Stimulated activated CD8-positive, alpha-beta memory T cell treated with anti-CD3 and anti-CD28 coated beads, Interleukin-12 subunit alpha, Interleukin-12 subunit beta, amount 100 ng/mL, for 1 hour (primary cell): Measurements from ENCODE around the gene MMP24.

Source experiments
- DNase-seq: peaks from one replicate; pipeline ENCODE4 v3.0.0-alpha.2; 2020; ENCODE audit warnings: low read depth

Gene MMP24

GRCh38 chr20:35293303-35294292 lies 67.1 kb downstream of the MMP24 start:
- no peak for DNase-seq

GRCh38 chr20:35294293-35294685 lies 67.8 kb downstream of the MMP24 start:
- DNase-seq: no peak

GRCh38 chr20:35295058-35295457 lies 68.6 kb downstream of the MMP24 start:
- DNase-seq: no peak

GRCh38 chr20:35295674-35296073 lies 69.2 kb downstream of the MMP24 start:
- DNase-seq: no peak

GRCh38 chr20:35296101-35296554 lies 69.6 kb downstream of the MMP24 start:
- no peak for DNase-seq

- DNase-seq: no peak
Measured at GRCh38 chr20:35297155-35297554, 70.7 kb downstream of the MMP24 start.

- DNase-seq: no peak
Measured at GRCh38 chr20:35297740-35298139, 71.2 kb downstream of the MMP24 start.

- no peak for DNase-seq
Measured at GRCh38 chr20:35298264-35298663, 71.8 kb downstream of the MMP24 start.

- DNase-seq: no peak
Measured at GRCh38 chr20:35299780-35300179, 73.3 kb downstream of the MMP24 start.

GRCh38 chr20:35300469-35301262 lies 74.2 kb downstream of the MMP24 start:
- no peak for DNase-seq

GRCh38 chr20:35301426-35301825 lies 74.9 kb downstream of the MMP24 start:
- no peak for DNase-seq

- no peak for DNase-seq
Measured at GRCh38 chr20:35302421-35303335, 76.2 kb downstream of the MMP24 start.

- no peak for DNase-seq
Measured at GRCh38 chr20:35303382-35303734, 76.9 kb downstream of the MMP24 start.

GRCh38 chr20:35303735-35304491 lies 77.4 kb downstream of the MMP24 start:
- peak; percentile 71 for DNase-seq

- DNase-seq: no peak
Measured at GRCh38 chr20:35304956-35305355, 78.5 kb downstream of the MMP24 start.

GRCh38 chr20:35305682-35306556 lies 79.4 kb downstream of the MMP24 start:
- DNase-seq: peak; percentile 16

- no peak for DNase-seq
Measured at GRCh38 chr20:35306931-35307517, 80.5 kb downstream of the MMP24 start.

GRCh38 chr20:35307666-35308653 lies 81.5 kb downstream of the MMP24 start:
- no peak for DNase-seq
